MCF 10A (cell line): ENCODE data around the gene PABPN1L. TPM values are rescaled to one million over a fixed set of nuclear protein-coding genes. Genes with fewer than 3 reads are reported as not detected.
"Not testable (repeated sequence)": the region's sequence is repeated elsewhere in the genome, so short reads cannot be mapped to it uniquely, and the experiment has no call there.

Experiments
- BruUV-seq: library from RNA; stranded (reverse); fragments of 400-500 nt; replicated peaks from 2 replicates; lab custom pipeline; 2021; lab: Mats Ljungman, UMichigan
- CTCF ChIA-PET: fragments of 300-600 bp; sonication (Branson Sonifier 250); formaldehyde crosslinking; extraction: SDS; loops from one replicate; lab custom pipeline; 2021; ENCODE audit warnings: antibody characterized with exemption, inconsistent platforms; lab: Yijun Ruan, JAX
- POLR2A ChIA-PET: fragments of 300-600, 350-650 bp; sonication (Branson Sonifier 250); formaldehyde crosslinking; extraction: SDS; loops from one replicate; lab custom pipeline; 2020; ENCODE audit warnings: antibody characterized with exemption, inconsistent platforms; lab: Yijun Ruan, JAX
- DNase-seq: peaks from one replicate; pipeline ENCODE4 v3.0.0-alpha.2; 2018; ENCODE audit not compliant: unreplicated experiment
- H3K27ac Mint-ChIP-seq: one replicate; pipeline ENCODE4 v1.8.0; 2022; ENCODE audit warnings: mild to moderate bottlenecking, low read depth, mixed read lengths; ENCODE audit not compliant: unreplicated experiment
- H3K27me3 Mint-ChIP-seq: one replicate; pipeline ENCODE4 v1.8.0; 2022; ENCODE audit warnings: mixed read lengths; ENCODE audit not compliant: insufficient read depth, unreplicated experiment
- H3K36me3 Mint-ChIP-seq: one replicate; pipeline ENCODE4 v1.8.0; 2022; ENCODE audit warnings: mild to moderate bottlenecking, moderate library complexity, mixed read lengths; ENCODE audit not compliant: insufficient read depth, unreplicated experiment
- H3K4me1 Mint-ChIP-seq: one replicate; pipeline ENCODE4 v1.8.0; 2022; ENCODE audit warnings: mixed read lengths; ENCODE audit not compliant: insufficient read depth, unreplicated experiment
- H3K4me3 Mint-ChIP-seq: one replicate; pipeline ENCODE4 v1.8.0; 2022; ENCODE audit warnings: mild to moderate bottlenecking, moderate library complexity, mixed read lengths; ENCODE audit not compliant: unreplicated experiment
- H3K9me3 Mint-ChIP-seq: one replicate; pipeline ENCODE4 v1.8.0; 2022; ENCODE audit warnings: mixed read lengths; ENCODE audit not compliant: unreplicated experiment
- intact Hi-C: fragments of 100-400 bp; cut with micrococcal nuclease; formaldehyde crosslinking; loops from 2 replicates; pipeline ENCODE4 v1.14.1; 2022
- total RNA-seq: library from RNA; stranded (reverse); gene quantifications from 2 replicates; pipeline ENCODE4 v1.2.3, GENCODE V29; 2022
- TF ChIP-seq, protein P1 (sequence below): fragments of 200-600 bp; IDR thresholded peaks from one replicate; pipeline ENCODE4 v1.8.0; 2022; ENCODE audit warnings: antibody characterized with exemption, mild to moderate bottlenecking; ENCODE audit not compliant: unreplicated experiment

The PABPN1L gene
- total RNA-seq, 1 experiment from 2014 or later: not detected

DNA sequence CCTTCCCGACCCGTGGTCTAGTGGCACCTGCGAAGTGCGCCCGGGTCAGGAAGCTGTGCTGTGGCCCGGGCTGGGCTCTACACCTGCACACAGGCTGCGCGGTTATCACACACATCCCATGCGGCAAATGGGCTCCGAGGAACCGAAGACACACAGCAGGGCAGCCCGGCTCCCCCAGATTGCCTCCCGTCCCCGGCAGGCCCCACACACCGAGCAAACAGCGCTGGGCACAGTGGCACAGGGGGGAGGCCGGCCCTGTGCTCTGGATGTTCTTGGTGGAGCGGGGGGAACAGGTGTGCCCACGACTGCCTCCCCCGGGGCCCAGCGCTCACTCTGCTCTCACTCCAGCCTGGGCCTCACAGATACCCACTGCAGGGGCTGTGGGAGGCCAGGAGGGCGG is 28.9 kb upstream of the PABPN1L start:
- intact Hi-C loops: no loop called here
- peaks cover 10% of the 10 kb centered on the region for H3K27me3 Mint-ChIP-seq
- H3K4me1 Mint-ChIP-seq: no peaks in the 10 kb centered on the region
- no peaks in the 10 kb centered on the region for H3K36me3 Mint-ChIP-seq
- no peak overlapping the region for H3K27ac Mint-ChIP-seq
- CTCF ChIA-PET: no interaction called here
- TF ChIP-seq, protein P1, sequence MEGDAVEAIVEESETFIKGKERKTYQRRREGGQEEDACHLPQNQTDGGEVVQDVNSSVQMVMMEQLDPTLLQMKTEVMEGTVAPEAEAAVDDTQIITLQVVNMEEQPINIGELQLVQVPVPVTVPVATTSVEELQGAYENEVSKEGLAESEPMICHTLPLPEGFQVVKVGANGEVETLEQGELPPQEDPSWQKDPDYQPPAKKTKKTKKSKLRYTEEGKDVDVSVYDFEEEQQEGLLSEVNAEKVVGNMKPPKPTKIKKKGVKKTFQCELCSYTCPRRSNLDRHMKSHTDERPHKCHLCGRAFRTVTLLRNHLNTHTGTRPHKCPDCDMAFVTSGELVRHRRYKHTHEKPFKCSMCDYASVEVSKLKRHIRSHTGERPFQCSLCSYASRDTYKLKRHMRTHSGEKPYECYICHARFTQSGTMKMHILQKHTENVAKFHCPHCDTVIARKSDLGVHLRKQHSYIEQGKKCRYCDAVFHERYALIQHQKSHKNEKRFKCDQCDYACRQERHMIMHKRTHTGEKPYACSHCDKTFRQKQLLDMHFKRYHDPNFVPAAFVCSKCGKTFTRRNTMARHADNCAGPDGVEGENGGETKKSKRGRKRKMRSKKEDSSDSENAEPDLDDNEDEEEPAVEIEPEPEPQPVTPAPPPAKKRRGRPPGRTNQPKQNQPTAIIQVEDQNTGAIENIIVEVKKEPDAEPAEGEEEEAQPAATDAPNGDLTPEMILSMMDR: no peak
- no peak for DNase-seq
- no peaks in the 10 kb centered on the region for H3K9me3 Mint-ChIP-seq
- H3K4me3 Mint-ChIP-seq: no peak overlapping the region
- POLR2A ChIA-PET: no interaction called here
- no TSS peak for BruUV-seq

DNA sequence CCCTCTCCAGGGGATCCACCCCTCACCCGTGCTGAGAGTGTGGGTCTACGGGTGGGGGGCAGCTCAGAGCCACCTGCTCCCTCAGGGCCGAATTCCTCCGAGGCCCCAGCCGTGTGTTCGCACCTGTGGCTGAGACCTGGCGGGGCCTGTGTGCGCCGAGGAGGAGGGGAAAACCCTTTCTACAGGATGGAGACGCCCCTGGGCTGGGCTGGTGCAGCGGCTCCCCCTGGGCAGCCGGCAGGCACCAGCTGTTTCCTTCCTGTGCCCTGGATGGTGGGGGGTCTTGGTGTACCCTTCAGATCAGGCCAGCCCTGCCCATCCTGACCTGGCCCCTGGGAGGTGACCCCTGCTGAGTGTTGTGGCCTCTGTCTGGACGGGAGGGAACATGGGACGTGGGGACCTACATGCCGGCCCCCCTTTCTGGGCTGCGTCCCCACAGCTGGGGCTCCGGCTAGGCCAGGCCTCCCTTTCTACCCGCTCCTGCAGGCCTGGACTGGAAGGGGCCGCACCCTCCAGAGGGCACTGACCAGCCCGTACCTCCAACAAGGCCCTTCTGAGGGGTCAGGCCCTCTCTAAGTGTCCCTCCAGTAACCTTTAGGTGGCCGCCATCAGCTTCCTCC is 28.3 kb upstream of the PABPN1L start:
- H3K27ac Mint-ChIP-seq: no peak overlapping the region

DNA sequence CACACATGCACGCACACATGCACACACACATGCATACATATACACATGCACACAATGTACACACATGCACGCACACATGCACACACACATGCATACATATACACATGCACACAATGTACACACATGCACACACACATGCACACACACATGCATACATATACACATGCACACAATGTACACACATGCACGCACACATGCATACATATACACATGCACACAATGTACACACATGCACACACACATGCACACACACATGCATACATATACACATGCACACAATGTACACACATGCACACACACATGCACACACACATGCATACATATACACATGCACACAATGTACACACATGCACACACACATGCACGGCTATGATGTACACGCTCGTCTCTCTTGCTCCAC is 27.8 kb upstream of the PABPN1L start:
- H3K36me3 Mint-ChIP-seq, H3K4me1 Mint-ChIP-seq, H3K4me3 Mint-ChIP-seq: not testable (repeated sequence)

More for the DNA sequence above, 28.3 kb upstream of the PABPN1L start:
- no peaks in the 10 kb centered on the region for H3K4me1 Mint-ChIP-seq
- no peak for DNase-seq
- intact Hi-C loops: no loop called here
- ChIA-PET POLR2A (no interaction called here), CTCF (no interaction called here)
- TF ChIP-seq, protein P1: no peak
- H3K27me3 Mint-ChIP-seq: peaks cover 10% of the 10 kb centered on the region
- no peaks in the 10 kb centered on the region for H3K9me3 Mint-ChIP-seq
- no TSS peak for BruUV-seq
- no peak overlapping the region for H3K4me3 Mint-ChIP-seq
- no peaks in the 10 kb centered on the region for H3K36me3 Mint-ChIP-seq

DNA sequence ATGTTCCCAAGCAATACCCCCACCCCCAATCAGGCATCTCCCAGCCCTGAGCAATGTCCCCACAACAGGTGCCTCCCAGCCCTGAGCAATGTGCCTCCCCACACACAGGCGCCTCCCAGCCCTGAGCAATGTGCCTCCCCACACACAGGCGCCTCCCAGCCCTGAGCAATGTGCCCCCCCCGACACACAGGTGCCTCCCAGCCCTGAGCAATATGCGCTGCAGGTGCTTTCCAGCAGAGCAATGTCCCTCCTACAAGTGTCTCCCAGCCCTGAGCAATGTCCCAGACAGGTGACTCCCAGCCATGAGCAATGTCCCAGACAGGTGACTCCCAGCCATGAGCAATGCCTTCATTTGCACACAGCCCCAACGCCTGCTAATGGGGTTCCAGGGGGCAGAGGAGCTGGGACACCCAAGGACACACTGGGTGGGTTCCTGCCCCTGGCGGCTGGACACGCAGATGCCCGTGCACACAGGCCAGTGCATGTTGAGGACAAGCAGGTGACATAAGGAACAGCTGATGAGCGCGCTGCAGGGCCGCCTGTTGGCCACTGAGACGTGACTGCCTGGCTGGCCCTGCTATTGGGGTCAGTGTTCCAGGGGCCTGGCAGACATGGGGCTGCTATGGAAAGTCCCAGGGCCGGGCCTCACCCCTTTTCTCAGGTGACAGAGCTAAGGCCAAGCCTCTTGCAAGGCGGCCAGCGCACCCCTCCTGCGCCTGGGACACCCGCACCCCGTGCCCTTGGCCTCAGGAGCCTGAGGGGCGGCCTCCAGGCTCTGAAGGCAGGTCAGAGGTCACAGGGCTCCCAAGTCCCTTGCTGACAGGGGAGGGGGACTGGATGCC is 26.9 kb upstream of the PABPN1L start:
- Mint-ChIP-seq H3K27me3 (peaks cover 3% of the 10 kb centered on the region), H3K4me3 (no peak overlapping the region), H3K4me1 (no peaks in the 10 kb centered on the region), H3K9me3 (no peaks in the 10 kb centered on the region), H3K36me3 (no peaks in the 10 kb centered on the region), H3K27ac (no peak overlapping the region)
- TF ChIP-seq, protein P1: no peak
- CTCF ChIA-PET: no interaction called here
- BruUV-seq: no TSS peak
- intact Hi-C loops: no loop called here
- POLR2A ChIA-PET: no interaction called here
- no peak for DNase-seq

More for the DNA sequence above, 27.8 kb upstream of the PABPN1L start:
- DNase-seq, H3K27ac Mint-ChIP-seq, H3K27me3 Mint-ChIP-seq, H3K9me3 Mint-ChIP-seq, BruUV-seq, intact Hi-C loops, CTCF ChIA-PET, POLR2A ChIA-PET: not testable (repeated sequence)
